M059J (cell line): Measurements from ENCODE around the gene CDH5. TPM values are rescaled to one million over a fixed set of nuclear protein-coding genes. Genes with fewer than 3 reads are reported as not detected.
A peak's percentile ranks its signal among the peaks of the same experiment; 100 is the strongest.

Experiments
- DNase-seq: peaks from one replicate; pipeline ENCODE4 v3.0.0-alpha.2; 2012; ENCODE audit warnings: low read depth
- total RNA-seq: library from RNA; depleted of rRNA; stranded (reverse); fragments of >200 nt; shearing (Covaris generic); gene quantifications from 2 replicates; pipeline ENCODE4 v1.2.3, GENCODE V29; 2014

The CDH5 gene
- total RNA-seq, 1 experiment from 2014 or later = 0.05 TPM

DNA sequence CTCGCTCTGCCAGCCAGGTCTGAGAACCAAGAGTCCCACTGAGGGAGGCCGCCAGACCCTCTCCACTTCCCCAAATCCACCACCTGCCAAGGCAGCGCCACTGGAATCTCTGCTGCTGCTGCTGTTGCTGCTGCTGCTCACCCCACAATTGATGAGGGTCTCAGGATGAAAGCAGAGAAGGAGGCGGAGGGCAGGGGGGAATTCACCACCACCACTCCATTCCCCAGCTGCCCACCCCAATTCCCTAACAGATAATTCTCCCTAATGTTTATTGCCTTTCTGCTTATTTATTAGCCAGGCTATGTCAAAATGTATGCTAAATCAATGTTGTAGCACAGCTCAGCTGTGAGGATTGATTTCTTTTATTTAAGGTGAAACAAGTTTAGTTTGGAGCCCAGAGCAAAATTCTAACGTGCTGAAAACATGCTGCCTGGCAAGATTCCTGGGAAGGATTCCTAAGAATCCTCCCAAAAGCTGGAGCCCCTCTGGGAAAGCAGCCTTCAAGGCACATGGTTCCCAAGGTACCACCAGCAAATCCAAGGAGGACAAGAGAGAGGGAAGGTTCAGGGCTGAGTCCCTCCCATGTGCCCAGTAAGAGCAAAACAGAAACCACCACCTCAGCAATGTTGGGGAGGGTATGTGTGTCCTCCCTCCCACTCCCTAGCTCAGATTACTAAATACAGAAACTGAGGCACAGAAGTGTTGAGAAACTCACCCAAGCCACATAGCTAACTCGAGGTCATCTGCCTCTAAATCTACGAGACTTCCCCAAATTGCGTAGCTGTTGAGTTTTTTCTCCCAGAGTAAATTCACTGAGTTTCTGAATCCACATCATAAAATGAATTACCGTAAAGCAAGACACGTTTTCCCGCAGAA lies 12.2 kb upstream of the CDH5 start:
- no peak for DNase-seq

DNA sequence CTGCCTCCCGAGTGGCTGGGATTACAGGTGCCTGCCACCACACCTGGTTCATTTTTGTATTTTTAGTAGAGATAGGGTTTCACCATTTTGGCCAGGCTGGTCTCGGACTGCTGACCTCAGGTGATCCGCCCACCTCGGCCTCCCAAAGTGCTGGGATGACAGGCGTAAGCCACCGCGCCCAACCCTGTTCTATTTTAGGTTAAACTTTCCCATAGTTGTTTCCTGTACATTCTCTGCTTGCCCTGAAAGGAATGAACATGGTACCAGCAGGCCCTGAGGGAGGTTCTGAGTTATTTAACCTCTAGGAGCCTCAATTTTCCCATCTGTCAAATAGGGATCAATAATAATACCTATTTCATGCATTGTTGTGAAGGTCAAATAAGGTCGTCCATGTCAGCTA lies 11.0 kb upstream of the CDH5 start:
- DNase-seq = no peak

DNA sequence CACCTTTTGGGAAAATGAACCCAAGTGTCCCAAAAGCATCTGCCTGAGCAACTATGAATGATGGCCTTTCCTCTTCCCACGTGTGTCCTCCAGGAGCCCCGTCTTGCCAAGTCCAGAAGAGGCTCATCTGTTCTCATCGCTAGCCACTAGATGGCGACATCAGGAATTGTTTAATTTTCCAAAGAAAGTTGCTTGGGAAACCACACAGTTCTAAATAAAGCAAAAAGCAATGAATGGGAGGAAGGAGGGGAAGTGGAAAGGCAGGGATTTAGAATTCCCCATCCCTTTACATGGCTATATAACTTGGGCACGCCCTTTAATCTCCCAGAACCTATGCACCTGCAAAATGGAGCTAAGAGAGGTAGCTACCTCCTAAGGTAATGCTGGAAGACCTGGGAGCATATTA lies 9.0 kb upstream of the CDH5 start:
- peak; percentile 87 for DNase-seq

DNA sequence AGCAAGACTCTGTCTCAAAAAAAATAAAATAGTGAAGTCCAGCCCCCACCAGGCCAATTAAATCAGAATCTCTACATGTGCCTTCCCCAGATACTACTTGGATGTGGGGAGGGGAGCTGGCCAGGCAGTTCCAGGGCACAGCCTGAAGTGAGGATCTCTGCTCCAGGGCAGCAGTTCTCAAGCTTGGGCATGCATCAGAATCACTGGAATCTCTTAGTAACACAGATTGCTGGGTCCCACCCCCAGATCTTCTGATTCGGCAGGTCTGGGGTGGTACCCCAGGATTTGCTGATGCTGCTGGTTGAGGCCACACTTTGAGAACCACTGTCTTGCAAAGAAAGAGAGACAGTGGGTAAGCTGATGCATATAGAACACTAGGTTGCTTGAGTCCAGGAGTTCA lies 8.3 kb upstream of the CDH5 start:
- DNase-seq = no peak

DNA sequence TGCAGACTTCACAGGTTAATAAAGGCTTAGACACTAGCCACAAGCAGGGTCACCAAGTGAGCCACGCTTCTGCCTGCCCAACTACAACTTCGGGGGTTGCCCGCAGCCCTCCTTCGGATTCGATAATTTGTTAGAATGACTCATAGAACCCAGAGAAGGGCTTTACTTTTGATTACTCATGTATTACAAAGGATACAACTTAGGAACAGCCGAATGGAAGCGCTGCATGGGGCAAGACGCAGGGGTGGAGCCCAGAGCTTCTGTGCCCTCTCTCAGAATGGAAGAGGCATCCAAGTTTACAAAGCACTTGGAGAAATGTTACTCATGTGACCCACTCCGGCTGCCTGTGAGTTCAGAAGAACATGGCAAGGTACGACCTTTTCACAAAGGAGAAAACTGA lies 7.5 kb upstream of the CDH5 start:
- DNase-seq = peak; percentile 89

DNA sequence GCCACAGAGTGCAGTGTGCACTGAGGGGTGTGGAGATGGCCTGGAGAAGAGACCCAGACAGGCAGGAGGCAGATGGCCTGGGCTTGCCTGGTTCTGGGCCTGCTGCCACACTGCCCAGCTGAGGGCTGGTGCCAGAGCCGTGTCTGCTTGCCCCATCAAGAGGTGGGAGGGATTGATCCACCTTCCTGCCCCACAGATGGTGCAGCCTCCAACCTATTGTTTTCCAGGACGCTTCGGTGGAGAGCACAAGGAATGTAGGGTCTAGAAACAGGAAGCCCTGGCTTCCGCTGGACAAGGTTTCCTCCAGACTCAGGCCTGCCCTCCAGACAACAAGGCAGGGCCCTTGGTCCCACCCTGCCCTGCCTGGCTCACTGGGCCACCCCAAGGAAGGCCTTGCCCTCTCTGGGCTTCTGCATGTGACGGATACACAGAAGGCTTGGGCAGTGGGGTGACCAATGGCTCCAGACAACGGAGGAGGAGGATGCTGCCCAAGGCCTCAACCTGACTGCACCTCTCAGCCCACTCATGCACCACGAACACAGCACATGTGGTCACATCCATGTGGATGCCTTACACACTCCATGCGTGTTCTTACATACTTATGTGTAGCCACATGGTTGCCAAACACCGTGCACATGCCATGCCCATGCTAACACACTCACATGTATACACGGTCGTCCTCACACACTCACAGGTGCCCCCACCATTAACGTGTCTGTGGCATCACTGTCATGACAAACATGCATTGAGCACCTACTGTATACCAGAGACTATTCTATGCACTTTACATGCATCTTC lies 6.5 kb upstream of the CDH5 start:
- no peak for DNase-seq

DNA sequence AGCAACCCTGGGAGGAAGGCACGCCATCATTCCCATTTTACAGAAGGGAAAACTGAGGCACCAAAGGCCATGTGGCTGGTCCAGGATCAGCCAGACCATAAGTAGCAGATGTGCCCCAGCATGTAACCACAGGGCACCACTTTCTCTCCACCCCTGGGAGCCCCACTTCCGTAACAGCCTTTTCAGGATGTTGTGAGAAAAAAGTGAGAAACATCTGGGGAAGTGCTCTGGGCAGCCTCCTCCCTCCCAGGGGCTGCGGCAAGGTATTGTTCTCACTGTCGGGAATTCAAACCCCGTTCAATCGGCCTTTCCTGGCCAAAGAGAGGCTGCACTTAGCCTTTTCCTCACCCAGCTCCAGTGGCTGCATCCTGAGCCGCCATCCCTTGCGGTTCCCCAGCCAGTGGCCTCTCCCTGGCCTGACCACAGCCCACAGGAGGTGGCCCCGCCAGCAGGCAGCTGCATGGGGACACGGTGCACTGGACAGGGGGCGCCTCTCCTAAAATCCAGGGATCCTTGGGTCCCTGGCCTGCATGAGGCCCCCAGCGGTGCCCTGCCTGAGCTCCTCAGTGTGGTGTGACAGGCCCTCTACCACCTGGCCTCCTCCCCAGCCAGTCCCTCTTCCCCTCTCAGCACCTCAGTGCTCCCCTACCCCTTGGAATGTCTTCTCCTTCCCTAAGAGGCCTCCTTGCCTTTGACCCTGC lies 5.7 kb upstream of the CDH5 start:
- no peak for DNase-seq

DNA sequence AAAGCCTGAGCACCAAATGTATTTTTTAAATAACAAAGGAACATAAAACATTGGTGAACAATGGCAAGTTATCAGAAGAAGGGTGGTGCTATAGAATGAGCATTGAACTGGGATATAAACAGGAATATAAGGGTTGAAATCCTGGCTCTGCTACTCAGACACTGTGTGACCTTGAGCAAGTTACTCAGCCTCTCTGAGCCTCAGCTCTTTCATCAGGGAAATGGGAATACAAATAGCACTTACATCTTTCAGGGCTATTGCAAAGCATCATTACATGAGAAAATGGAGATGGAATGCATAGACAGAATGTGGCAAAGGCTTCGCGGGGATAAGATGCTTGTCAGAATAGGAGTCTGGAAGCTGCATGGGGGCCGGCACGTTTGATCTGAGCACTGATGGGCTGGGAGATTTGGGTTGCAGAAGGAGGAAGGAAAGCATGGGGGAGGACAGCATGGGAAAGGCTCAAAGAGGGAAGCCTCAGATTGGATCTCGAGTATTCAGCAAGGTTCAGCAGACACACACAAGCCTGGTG lies 4.8 kb upstream of the CDH5 start:
- DNase-seq = no peak

DNA sequence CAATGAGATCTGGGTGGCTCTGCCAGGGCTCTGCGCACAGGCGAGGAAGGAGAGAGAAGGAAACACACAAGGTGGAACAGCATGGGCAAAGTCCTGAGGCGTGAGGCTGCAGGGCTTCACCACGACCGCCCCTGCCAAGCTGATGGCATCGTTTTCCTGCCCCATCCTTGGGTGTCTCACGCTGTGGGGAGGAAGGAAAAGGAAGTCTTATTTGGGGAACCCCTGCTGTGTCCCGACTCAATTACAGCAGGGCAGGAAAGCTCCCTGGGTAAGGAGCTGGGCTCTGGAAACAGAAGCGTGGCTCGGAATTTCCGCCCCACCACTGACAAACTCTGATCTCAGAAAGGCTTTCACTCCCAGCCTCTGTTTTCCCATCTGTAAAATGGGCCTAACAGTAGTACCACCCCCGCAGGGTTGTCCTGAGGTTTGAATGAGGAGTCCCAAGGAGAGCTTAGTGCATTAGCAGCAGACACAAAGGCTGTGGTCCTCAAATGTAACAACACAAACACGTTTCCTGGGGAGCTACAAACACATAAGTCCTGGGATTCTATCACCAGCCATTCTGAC lies 3.2 kb upstream of the CDH5 start:
- no peak for DNase-seq

DNA sequence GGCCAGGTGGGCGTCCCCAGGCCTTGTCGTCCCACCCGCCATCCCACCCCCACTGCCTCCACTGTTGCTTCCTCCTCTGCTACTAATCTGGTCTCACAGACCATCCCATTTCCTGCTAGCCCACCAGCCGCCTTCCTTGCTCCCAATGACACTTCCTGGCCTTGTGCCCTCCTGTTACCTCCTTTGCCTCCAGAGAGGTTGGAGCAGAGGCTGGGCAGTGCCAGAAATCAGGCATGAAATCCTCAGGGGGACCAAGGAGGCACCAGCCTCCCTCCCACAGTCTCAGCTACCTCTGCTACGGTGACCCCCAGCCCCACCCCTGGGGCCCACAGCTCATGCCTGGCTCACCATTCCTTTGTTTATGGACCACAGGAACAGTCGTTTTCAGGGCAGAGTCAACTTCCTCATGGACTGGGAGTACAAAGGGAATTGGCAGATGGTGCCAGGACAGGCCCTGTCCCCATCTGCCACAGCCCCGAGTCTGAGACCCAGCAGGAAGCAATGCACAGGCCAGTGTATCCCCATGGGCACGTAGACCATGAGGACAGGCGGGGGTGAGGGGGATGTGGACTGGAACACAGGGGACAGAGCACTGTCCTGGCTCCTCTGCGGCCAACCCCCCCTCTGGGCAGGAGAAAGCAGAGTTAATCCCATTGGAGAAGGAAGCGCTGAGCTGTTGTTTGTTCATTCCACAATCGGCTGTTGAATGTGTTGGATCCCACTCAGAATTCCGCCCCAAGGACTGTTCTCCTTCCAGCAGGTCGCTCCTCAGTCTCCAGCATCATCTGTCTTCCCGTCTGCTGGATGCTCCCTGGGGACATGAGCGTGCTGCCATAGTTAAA lies 2.2 kb upstream of the CDH5 start:
- DNase-seq = no peak

DNA sequence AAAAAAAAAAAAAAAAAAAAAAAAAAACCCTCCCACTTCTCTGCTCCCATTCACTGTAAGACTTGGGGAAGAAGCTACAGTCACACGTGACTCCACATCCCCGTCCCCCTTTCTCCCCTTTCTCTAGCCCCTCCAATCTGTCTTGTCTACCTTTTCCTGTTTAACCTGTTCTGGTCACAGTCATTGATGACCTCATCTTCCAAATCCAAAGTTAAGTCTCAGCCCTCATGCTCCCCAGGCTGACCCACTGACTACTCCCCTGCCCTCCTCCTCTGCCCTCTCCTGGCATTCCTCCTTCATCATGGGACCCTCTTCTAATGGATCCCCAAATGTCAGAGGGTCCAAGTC lies 1.6 kb upstream of the CDH5 start:
- DNase-seq = no peak

DNA sequence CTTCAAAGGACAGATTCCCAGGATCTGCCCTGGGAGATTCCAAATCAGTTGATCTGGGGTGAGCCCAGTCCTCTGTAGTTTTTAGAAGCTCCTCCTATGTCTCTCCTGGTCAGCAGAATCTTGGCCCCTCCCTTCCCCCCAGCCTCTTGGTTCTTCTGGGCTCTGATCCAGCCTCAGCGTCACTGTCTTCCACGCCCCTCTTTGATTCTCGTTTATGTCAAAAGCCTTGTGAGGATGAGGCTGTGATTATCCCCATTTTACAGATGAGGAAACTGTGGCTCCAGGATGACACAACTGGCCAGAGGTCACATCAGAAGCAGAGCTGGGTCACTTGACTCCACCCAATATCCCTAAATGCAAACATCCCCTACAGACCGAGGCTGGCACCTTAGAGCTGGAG lies 840 bp upstream of the CDH5 start:
- peak; percentile 36 for DNase-seq

DNA sequence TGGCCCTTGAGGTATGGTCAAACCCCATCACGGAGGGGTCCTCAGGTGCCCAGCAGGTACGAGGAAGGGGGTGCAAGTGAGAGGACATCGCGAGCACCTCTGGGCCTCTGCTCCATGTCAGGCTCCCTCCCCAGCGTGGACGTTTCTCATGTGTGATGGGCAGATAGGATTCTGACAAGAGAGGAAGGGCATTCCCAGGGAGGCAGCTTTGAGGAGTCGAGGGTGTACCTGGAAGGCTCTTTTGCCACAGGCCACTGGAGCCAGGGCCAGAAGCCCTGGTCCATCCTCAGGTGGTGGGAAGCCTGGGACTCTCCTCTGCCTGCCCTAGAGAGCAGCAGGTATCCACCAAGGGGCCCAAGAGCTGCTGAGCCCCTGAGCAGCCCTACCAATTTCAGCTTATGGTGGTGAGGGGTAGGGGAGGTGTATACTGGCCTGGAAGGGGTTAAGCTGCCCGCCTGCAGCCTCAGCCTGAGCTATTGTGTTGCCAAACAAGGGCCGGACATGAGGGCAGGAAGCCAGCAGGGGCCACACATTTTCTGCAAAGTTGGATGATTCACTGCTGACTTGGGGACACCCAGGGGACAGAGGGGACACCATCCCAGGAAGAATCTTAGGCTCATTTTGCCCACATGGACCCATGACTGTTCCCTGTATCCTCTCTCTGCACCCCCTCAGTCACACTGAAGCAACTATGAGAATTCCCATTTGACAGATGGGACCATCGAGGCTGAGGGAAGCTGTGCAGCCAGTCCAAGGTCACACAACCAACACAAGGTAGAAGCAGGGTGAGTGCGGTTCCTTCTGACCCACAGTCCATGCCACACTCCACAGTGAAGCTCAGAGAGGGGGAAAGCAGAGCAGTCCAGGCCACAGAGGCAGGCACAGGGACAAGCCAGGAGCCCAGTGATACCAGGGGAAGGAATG lies 1.7 kb downstream of the CDH5 start:
- DNase-seq = no peak

DNA sequence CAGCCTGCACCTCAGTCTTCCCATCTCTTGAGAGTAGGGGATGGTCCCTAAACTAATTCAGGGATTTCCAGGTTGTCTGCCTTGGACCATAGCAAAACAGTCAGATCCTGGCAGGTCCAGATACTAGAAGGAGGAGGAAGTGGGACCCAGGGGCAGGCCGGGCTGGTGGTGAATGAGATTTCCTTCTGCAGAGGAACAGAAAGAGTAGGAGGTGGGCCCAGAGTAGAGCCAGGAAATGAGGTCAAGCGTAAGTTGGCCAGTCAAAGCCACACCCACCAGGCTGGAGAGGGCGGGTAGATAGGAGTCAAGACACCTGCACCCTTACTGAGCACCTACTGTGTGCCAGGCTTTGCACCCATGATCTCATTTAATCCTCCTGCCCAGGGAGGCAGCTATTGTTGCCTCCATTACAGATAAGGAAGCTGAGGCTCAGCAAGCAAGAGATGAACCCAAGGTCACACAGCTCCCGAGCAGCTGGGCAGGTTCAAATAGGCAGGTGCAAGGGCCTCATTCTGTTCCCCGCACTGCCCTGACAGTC lies 2.6 kb downstream of the CDH5 start:
- DNase-seq = no peak

DNA sequence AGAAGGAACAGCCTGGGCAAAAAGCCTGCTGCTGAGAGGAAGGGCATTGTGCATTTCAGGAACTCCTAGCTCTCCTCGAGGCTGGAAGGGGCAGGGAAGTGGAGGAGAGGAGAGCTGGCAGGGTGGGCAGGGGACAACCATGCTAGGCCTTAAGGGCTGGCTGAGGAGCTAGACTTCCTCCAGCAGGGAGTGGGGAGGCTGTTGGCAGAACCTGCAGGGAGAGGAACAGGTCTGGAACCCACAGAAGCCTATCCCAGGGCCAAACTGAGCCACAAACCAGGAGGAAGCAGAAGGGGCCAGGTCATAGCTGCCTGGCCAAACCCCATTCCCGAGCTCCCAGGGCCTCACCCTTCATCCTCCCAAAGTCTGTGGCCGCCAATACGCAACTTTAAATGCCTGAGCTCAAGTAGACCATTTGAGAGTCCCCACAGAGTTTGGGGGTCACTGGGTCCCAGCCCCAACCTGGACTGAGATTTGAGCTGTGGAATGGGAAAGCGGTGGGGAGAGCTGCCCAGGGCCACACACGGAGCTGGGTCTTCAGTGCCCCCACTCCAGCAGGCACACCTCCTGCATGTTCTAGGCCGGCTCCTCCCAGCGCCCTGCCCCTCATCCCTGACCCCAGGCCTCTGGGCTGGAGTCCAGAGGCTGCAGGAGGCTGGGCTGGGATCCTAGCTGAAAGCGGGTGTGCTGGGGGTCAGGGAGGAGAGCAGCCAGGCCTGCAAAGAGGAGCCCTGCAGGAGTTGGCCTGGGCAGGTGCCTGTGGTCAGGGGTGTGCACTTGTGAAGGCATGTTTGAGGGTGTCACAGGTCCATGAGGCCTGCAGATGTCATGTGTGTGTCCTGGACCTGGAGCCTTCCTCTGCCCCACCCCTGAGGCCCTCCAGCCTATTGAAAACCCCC lies 4.5 kb downstream of the CDH5 start:
- no peak for DNase-seq

DNA sequence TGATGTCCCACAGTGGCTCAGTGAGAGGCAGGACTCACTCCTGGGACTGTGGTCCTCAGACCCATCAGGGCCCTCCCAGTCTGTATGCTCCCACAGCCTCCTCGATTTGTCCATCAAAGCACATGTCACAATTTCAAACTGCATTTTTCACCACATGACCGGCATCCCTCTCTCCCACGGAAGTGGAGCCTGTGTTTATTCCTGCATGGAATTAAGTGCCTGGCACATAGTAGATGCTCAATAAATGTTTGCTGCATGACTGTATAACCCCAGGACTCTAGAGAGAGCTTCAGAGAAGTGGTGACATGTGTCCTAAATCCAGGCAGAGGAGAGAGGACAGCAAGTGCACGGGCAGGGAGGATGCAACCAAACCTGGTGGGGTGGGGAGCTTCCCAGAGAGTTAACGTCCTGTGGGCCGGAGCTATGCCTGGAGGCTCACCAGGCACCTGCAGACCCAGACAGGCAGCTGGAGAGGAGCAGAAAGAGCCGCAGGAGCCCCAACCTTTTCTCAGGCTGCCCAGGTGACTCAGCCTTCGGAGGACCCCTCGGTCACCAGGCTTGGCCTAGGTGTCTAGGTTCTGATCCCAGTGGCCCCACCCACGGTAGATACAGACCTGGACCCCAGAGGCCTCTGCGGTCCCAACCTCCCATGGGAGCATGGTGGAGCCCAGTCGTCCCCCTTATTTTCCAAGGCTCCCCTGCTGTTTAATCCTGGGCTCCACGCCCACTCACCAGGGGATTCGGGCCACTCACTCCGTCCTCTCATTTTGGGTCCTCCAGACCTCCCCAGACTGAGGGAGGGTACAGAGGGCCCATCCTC lies 5.8 kb downstream of the CDH5 start:
- no peak for DNase-seq

DNA sequence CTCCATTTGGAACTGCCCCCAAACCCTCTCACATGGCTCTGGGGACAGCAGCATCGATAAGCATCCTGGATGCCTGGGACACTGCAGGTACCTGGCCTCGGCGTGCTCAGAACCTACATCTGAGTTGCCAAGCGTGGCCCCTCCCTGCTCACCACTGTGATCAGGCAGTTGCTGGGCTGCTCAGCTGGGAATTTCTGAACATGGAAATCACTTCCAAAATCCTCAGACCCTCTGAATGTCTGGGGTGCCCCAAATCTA lies 6.3 kb downstream of the CDH5 start:
- DNase-seq = no peak

DNA sequence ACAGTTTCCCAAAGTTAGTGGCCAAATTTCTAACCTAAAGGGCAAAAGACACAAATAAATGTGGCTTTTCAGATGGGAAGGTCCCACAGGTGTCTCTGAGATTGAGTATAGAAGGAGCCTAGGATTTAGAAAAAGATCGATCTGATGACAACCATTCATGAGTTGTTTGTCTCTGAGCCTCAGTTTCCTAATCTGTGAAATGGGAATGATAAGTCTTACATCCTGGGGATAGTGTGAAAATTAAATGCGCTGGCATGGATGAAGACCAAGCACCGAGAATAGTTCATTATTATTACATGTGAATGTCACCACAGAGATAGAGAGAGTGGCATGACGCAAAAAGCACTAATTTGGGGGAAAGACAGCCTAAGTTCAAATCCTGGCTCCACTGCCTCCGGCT lies 7.2 kb downstream of the CDH5 start:
- no peak for DNase-seq
